WTC11 (cell line): ENCODE measurements around the gene APCDD1.

ENCODE experiments used
- CTCF ChIP-seq: fragments of 200-600 bp; IDR thresholded peaks from 2 replicates; pipeline ENCODE4 v1.8.0; 2022; ENCODE audit warnings: antibody characterized with exemption
- ELF4 ChIP-seq: sonication (generic); formaldehyde crosslinking; IDR thresholded peaks from 2 replicates; pipeline ENCODE4 v1.8.1; 2022; ENCODE audit warnings: low read depth, mild to moderate bottlenecking, moderate library complexity, missing genetic modification reagents
- FOXJ3 ChIP-seq: sonication (generic); formaldehyde crosslinking; IDR thresholded peaks from 2 replicates; pipeline ENCODE4 v1.9.0; 2021; ENCODE audit warnings: missing genetic modification reagents, mild to moderate bottlenecking, borderline replicate concordance
- FOXP4 ChIP-seq: sonication (generic); formaldehyde crosslinking; IDR thresholded peaks from 2 replicates; pipeline ENCODE4 v1.8.0; 2022; ENCODE audit warnings: mild to moderate bottlenecking, missing genetic modification reagents
- NFE2L1 ChIP-seq: sonication (generic); formaldehyde crosslinking; IDR thresholded peaks from 2 replicates; pipeline ENCODE4 v1.8.1; 2023; ENCODE audit warnings: missing genetic modification reagents
- NR3C1 ChIP-seq: sonication (generic); formaldehyde crosslinking; conservative IDR thresholded peaks from 2 replicates; pipeline ENCODE4 v1.8.1; 2023; ENCODE audit warnings: low read depth, mild to moderate bottlenecking, missing genetic modification reagents
- TP53 ChIP-seq: sonication (generic); formaldehyde crosslinking; IDR thresholded peaks from 2 replicates; pipeline ENCODE4 v1.8.1; 2023; ENCODE audit warnings: mild to moderate bottlenecking, missing genetic modification reagents
- ZNF532 ChIP-seq: fragments of 250-450 bp; sonication (Bioruptor Pico); IDR thresholded peaks from 2 replicates; pipeline ENCODE4 v1.9.0; 2021; ENCODE audit warnings: mild to moderate bottlenecking, borderline replicate concordance
- TF ChIP-seq, protein P1 (sequence below): sonication (generic); formaldehyde crosslinking; conservative IDR thresholded peaks from 2 replicates; pipeline ENCODE4 v1.8.1; 2022; ENCODE audit warnings: mild to moderate bottlenecking, missing genetic modification reagents

DNA sequence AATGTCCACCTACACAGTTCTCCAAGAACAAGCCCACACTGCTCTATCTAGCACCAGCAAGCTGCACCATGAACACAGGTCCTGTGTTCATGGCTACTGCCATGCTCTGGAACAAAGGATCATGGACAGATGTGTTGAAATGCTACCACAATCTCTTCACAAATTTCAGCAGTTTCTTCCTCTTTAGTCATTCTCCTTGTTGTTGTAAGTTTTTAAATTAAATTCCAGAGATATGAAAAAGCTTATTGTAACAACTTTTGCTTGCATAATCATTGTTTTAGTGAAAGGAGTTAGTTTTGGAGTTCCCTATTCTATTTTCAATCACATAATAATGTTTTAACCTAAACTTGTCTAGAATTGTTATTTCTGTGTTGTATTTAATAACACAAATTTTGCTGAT lies 54.2 kb downstream of the APCDD1 start:
- TF ChIP-seq CTCF (no peak), NFE2L1 (CRISPR knock-in tag) (no peak), ELF4 (no peak), FOXJ3 (CRISPR knock-in tag) (no peak), ZNF532 (CRISPR knock-in tag) (no peak), FOXP4 (CRISPR knock-in tag) (no peak), NR3C1 (CRISPR knock-in tag) (no peak), TP53 (no peak)
- TF ChIP-seq, protein P1, sequence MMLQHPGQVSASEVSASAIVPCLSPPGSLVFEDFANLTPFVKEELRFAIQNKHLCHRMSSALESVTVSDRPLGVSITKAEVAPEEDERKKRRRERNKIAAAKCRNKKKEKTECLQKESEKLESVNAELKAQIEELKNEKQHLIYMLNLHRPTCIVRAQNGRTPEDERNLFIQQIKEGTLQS = no peak
